Upper lobe of left lung (tissue), 4 donors: ENCODE data around the gene YTHDF2.
"Not testable (repeated sequence)": the region's sequence is repeated elsewhere in the genome, so short reads cannot be mapped to it uniquely, and the experiment has no call there.

ENCODE experiments used
- POLR2A ChIP-seq, 4 donors: fragments of 450-650 bp; IDR thresholded peaks; one replicate each; pipeline ENCODE4 v1.5.1; 2016 to 2017; ENCODE audit warnings: antibody characterized with exemption in 4 of 4, mild to moderate bottlenecking in 2 of 4
- TF ChIP-seq, protein P1 (sequence below), 6 experiments: fragments of 450-650 bp in 4 of 6; fragments of 200-600 bp in 2 of 6; sonication (generic) in 2 of 6; IDR thresholded peaks; one replicate each; pipeline ENCODE4 v1.5.1; 2016 to 2019; ENCODE audit warnings: antibody characterized with exemption in 6 of 6

DNA sequence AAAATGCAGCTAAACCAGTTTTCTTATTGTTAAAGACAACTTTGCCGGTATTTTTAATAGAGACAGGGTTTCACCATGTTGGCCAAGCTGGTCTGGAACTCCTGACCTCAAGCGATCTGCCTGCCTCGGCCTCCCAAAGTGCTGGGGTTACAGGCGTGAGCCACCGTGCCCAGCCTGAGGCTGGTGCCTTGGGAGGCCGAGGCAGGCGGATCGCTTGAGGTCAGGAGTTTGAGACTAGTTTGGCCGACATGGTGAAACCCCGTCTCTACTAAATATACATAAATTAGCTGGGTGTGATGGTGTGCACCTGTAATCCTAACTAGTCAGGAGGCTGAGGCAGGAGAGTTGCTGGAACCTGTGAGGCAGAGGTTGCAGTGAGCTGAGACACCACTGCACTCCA lies 35.2 kb downstream of the YTHDF2 start:
- not testable (repeated sequence) for TF ChIP-seq POLR2A (IDR thresholded peaks at IDR 0.05)
- TF ChIP-seq, protein P1, sequence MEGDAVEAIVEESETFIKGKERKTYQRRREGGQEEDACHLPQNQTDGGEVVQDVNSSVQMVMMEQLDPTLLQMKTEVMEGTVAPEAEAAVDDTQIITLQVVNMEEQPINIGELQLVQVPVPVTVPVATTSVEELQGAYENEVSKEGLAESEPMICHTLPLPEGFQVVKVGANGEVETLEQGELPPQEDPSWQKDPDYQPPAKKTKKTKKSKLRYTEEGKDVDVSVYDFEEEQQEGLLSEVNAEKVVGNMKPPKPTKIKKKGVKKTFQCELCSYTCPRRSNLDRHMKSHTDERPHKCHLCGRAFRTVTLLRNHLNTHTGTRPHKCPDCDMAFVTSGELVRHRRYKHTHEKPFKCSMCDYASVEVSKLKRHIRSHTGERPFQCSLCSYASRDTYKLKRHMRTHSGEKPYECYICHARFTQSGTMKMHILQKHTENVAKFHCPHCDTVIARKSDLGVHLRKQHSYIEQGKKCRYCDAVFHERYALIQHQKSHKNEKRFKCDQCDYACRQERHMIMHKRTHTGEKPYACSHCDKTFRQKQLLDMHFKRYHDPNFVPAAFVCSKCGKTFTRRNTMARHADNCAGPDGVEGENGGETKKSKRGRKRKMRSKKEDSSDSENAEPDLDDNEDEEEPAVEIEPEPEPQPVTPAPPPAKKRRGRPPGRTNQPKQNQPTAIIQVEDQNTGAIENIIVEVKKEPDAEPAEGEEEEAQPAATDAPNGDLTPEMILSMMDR (IDR thresholded peaks at IDR 0.05), result not testable (repeated sequence)
